ENCODE results near the gene MR1.

- TF ChIP-seq POLR2A (IDR thresholded peaks at IDR 0.05) (no peak), CTCF (IDR thresholded peaks at IDR 0.05) (no peak)
Measured at GRCh38 chr1:181061487-181061886, 27.7 kb downstream of the MR1 start.
